GM12878 (cell line): Measurements from ENCODE around the gene NAE1.

Experiments
- BACH1 ChIP-seq: fragments of 450-650 bp; IDR thresholded peaks from 2 replicates; pipeline ENCODE4 v1.6.1; 2017; ENCODE audit warnings: mild to moderate bottlenecking, borderline replicate concordance
- CTCF ChIP-seq, 3 experiments: IDR thresholded peaks in 2 of 3; conservative IDR thresholded peaks in 1 of 3; 2 replicates each; pipeline ENCODE4 v1.5.1; 2011; ENCODE audit warnings: low read depth in 3 of 3, low read length in 3 of 3, mild to moderate bottlenecking in 3 of 3, control low read depth in 2 of 3, moderate library complexity in 2 of 3, inconsistent platforms in 1 of 3, mixed read lengths in 1 of 3; ENCODE audit not compliant: control insufficient read depth in 2 of 3, insufficient read depth in 1 of 3; ENCODE audit errors: extremely low read depth in 1 of 3
- JUND ChIP-seq: IDR thresholded peaks from 2 replicates; pipeline ENCODE4 v1.6.1; 2012; ENCODE audit warnings: low read depth, mild to moderate bottlenecking, low read length, improper control_type of control experiment, moderate library complexity

GRCh38 chr16:66871840-66872239, 41.1 kb upstream of the NAE1 start:
- TF ChIP-seq CTCF (IDR thresholded peaks at IDR 0.05 in 2 of 3, conservative IDR thresholded peaks at IDR 0.05 in 1 of 3; ENCODE audit: control insufficient read depth in 2 of 3, extremely low read depth in 1 of 3, insufficient read depth in 1 of 3, low read depth in 3 of 3, low read length in 3 of 3) (no peak), JUND (no peak), BACH1 (no peak)
